Tibial nerve (tissue), 4 donors: ENCODE measurements around the gene BCL2L15.

Experiments used
- CTCF ChIP-seq, 5 experiments: fragments of 200-600 bp in 3 of 5; fragments of 450-650 bp in 2 of 5; sonication (generic) in 3 of 5; IDR thresholded peaks; one replicate each; pipeline ENCODE4 v1.5.1; 2016 to 2019; ENCODE audit warnings: antibody characterized with exemption in 5 of 5, mild to moderate bottlenecking in 3 of 5, moderate library complexity in 2 of 5
- EP300 ChIP-seq, 2 donors: sonication (generic); formaldehyde crosslinking; IDR thresholded peaks; one replicate each; pipeline ENCODE4 v1.6.1; 2017; ENCODE audit warnings: antibody characterized with exemption in 2 of 2, mild to moderate bottlenecking in 1 of 2
- POLR2A ChIP-seq, 2 donors: fragments of 450-650 bp; IDR thresholded peaks; one replicate each; pipeline ENCODE4 v1.6.1; 2017; ENCODE audit warnings: antibody characterized with exemption in 2 of 2, mild to moderate bottlenecking in 2 of 2, moderate library complexity in 2 of 2

GRCh38 chr1:113937146-113937545 lies 49.8 kb upstream of the BCL2L15 start:
- TF ChIP-seq CTCF (IDR thresholded peaks at IDR 0.05) = no peak
- TF ChIP-seq POLR2A (IDR thresholded peaks at IDR 0.05) = no peak
- TF ChIP-seq EP300 (IDR thresholded peaks at IDR 0.05) = no peak
